HK-2 (cell line): Measurements from ENCODE around the gene C2CD2.
"Not testable (repeated sequence)": the region's sequence is repeated elsewhere in the genome, so short reads cannot be mapped to it uniquely, and the experiment has no call there.

Experiments used
- DNase-seq: peaks from one replicate; pipeline ENCODE4 v3.0.0-alpha.2; 2018; ENCODE audit not compliant: unreplicated experiment

The C2CD2 gene

GRCh38 chr21:41953831-41954653 lies at the start of gene C2CD2:
Gene C2CD2 (minus strand): TSS chr21:41954018. CDS start chr21:41953648, 370 bp downstream.
- DNase-seq: peak; percentile 66

- DNase-seq: peak; percentile 22
Observed at GRCh38 chr21:42003051-42003461, 49.2 kb upstream of the C2CD2 start.

GRCh38 chr21:42002421-42002958 lies 48.7 kb upstream of the C2CD2 start:
- peak; percentile 51 for DNase-seq

- no peak for DNase-seq
Observed at GRCh38 chr21:42001781-42002180, 48.0 kb upstream of the C2CD2 start.

GRCh38 chr21:42000908-42001307 lies 47.1 kb upstream of the C2CD2 start:
- no peak for DNase-seq

- no peak for DNase-seq
Observed at GRCh38 chr21:41997657-41998056, 43.8 kb upstream of the C2CD2 start.

GRCh38 chr21:41995577-41995976 lies 41.8 kb upstream of the C2CD2 start:
- no peak for DNase-seq

- DNase-seq: not testable (repeated sequence)
Observed at GRCh38 chr21:41994613-41995012, 40.8 kb upstream of the C2CD2 start.

GRCh38 chr21:41993744-41994143 lies 39.9 kb upstream of the C2CD2 start:
- no peak for DNase-seq

- DNase-seq: no peak
Observed at GRCh38 chr21:41992576-41992975, 38.8 kb upstream of the C2CD2 start.

GRCh38 chr21:41991659-41992058 lies 37.8 kb upstream of the C2CD2 start:
- DNase-seq: no peak

- no peak for DNase-seq
Observed at GRCh38 chr21:41989698-41990097, 35.9 kb upstream of the C2CD2 start.

GRCh38 chr21:41987310-41987709 lies 33.5 kb upstream of the C2CD2 start:
- DNase-seq: no peak

GRCh38 chr21:41985662-41986416 lies 32.0 kb upstream of the C2CD2 start:
- DNase-seq: no peak

- DNase-seq: no peak
Observed at GRCh38 chr21:41983229-41983628, 29.4 kb upstream of the C2CD2 start.

GRCh38 chr21:41980561-41980960 lies 26.7 kb upstream of the C2CD2 start:
- DNase-seq: no peak

- no peak for DNase-seq
Observed at GRCh38 chr21:41979751-41980369, 26.0 kb upstream of the C2CD2 start.

- DNase-seq: no peak
Observed at GRCh38 chr21:41979335-41979734, 25.5 kb upstream of the C2CD2 start.

- no peak for DNase-seq
Observed at GRCh38 chr21:41977034-41977950, 23.5 kb upstream of the C2CD2 start.

- no peak for DNase-seq
Observed at GRCh38 chr21:41976611-41977010, 22.8 kb upstream of the C2CD2 start.
